Hindlimb muscle (tissue), 1 donor: ENCODE data around the gene TTC21A. TPM values are rescaled to one million over a fixed set of nuclear protein-coding genes. Genes with fewer than 3 reads are reported as not detected.
"Not testable (repeated sequence)": the region's sequence is repeated elsewhere in the genome, so short reads cannot be mapped to it uniquely, and the experiment has no call there.

Source experiments
- DNase-seq: peaks from one replicate; pipeline ENCODE4 v3.0.0-alpha.2; 2013
- polyA plus RNA-seq: library from polyadenylated mRNA; unstranded; fragments of 120-200 nt; gene quantifications from one replicate; pipeline ENCODE4 v1.2.1, GENCODE V29; 2013; ENCODE audit not compliant: insufficient read length

The TTC21A gene
- polyA plus RNA-seq, 1 donor: 2.9 TPM

DNA sequence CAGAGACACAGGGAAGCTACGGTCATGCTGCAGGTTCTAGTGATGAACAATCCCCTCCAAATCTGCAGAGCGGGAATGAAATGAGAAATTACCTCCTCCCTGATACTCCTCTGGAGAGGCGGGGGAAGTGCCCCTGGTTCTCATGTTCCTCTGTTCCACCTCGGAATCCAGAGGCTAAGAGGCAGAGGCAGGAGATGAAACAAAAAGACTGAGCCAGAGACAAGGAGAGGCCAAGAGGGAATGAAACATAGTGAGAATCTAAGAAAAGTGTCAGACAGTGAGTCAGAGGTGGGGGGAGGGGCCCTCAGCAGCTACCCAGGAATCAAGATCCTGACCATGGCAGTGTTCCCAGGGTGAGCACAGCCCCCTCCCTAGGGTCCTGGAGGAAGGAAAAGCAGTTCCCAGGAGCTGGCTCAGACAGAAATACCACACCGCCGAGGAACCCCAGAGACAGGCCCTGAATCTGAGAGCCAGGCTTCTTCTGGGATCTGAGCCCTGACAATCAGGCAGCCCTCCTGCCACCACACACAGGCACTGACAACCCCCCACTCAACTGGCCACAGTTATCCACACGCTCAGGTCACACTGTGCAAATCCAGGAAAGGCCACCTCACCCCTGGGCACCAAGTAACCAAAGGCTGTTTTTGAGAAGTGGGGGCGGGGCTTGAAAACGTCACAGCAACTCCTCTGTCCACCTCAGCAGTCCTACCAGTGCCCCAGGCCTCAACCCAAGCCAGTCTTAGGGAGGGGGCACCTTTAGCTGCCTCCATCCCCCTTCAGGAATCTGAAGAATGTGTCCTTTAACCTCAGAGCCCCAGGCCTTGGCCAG, 43.5 kb downstream of the TTC21A start:
- peak; percentile 82 for DNase-seq

GRCh38 chr3:39153977-39154279, 46.4 kb downstream of the TTC21A start:
- DNase-seq: no peak

DNA sequence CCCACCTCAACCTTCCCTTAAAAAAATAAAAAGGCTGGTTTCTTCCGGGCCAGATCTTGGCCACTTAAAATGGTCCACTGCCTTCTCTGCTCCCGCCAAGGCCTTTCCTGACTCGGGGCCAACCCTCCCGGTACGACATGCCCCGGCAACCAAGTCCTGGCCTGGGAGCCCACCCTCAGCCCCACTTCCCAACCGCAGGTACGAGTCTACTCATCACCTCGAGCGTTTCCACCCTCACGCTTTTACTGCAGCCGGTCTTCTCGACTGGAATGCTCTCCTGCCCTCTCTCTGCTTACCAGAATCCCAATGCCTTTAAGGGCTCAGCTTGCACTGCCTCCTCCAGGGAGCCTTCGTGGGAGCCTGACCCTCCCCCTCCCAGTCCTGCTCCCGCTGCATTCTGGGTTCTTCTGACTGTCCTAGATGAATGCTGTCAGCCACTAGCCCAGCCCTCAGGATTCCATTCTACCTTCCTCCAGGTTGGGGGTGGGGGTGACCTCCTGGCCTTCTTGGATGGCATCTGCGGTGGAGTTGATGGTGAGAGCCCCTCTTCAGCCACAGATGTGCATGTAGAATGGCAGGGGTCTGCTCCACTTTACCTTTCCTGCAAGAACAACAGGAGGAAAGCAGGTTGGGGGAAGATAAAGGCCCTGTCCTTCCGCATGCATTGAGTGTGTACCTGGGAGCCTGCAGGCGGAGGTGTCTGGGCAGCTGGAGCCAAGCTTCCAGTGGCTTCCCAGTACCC, 47.0 kb downstream of the TTC21A start:
- no peak for DNase-seq

- no peak for DNase-seq
Measured at GRCh38 chr3:39156421-39156820, 48.9 kb downstream of the TTC21A start.

DNA sequence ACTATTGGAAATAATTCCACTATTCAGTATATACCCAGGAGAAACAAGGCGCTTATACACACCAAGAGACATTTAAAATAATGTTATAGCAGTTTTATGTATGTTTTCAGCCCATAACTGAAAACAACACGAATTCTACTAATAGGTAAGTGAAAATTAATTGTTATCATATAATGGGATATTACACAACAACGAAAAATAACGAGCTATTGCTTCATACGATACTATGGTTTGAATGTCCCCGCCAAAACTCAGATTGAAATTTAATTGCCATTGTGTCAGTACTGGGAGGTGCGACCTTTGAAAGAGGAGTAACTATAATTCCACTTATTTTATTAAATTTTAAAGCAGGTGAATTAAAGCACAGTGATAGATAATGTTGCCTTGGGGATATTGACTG, 49.9 kb downstream of the TTC21A start:
- no peak for DNase-seq

GRCh38 chr3:39158148-39158715, 50.8 kb downstream of the TTC21A start:
- no peak for DNase-seq

DNA sequence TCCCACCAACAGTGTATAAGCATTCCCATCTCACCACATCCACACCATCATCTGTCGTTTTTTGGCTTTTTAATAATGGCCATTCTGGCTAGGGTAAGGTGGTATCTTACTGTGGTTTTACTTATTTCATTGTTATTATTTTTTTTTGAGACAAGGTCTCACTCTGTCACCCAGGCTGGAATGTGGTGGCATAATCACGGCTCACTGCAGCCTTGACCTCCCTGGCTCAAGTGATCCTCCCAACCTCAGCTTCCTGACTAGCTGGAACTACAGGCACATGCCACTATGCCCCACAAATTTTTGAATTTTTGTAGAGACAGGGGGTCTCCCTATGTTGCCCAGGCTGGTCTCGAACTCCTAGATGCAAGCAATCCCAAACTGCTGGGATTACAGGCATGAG, 56.9 kb downstream of the TTC21A start:
- DNase-seq: no peak

GRCh38 chr3:39165518-39165917, 58.0 kb downstream of the TTC21A start:
- DNase-seq: no peak

- no peak for DNase-seq
Measured at GRCh38 chr3:39166134-39166710, 58.7 kb downstream of the TTC21A start.

GRCh38 chr3:39166932-39167532, 59.6 kb downstream of the TTC21A start:
- DNase-seq: no peak

DNA sequence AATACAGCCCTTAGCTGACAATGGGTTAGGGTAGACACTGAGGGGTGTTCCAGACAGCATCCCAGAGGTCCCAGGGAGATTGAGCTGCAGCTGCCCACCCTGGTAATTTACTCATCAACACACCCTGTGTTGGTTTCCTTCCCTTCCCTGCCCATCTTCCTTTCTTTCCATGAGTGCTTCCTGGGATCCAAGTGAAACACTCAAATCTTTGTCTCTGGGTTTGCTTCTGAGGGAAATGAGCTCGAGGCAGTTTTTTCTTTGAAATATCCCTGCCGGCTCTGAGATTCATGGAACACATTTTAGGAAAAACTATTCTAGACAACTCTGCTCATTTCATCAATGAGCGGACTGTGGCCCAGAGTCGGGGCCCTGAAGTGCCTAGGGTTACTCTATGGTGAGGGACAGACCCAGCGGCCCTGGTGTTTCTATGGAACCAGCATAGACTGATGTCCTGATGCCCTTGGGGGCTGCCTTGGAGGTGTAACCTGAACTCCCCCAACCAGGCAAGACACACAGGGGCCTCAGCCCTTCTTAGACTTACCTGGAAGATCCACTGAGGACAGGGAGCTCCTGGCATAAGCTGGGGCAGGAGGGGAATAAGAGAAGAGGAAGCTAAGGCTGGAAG, 60.8 kb downstream of the TTC21A start:
- DNase-seq: no peak

DNA sequence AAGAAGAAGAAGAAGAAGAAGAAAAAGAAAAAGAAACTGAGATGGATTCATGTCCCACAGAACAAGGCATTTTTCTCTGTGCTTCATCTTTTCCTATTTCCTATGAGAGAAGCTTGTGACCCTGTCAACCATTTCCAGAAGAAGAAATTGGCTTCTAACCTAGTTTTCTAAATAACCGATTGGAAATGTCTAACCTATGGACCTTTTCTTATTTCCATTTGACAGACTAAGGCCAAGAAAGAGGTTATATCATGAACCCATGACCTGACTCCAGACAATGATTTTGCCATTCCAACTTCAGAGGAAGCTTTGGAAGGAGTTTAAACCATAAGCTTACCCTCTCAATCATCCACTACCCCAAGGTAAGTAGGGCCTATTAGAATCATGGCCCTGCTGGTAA, 62.2 kb downstream of the TTC21A start:
- no peak for DNase-seq

GRCh38 chr3:39170461-39170860, 63.0 kb downstream of the TTC21A start:
- DNase-seq: no peak

DNA sequence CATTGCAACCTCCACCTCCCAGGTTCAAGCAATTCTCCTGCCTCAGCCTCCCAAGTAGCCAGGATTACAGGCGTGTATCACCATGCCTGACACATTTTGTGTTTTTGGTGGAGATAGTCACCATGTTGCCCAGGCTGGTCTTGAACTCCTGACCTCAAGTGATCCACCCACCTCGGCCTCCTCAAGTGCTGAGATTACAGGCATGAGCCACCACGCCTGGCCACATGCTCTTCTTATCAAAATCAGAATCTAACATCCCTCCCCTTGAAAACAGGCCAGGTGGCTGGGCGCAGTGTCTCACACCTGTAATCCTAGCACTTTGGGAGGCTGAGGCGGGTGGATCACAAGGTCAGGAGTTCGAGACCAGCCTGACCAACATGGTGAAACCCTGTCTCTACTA, 63.4 kb downstream of the TTC21A start:
- DNase-seq: not testable (repeated sequence)

- no peak for DNase-seq
Measured at GRCh38 chr3:39171860-39172259, 64.4 kb downstream of the TTC21A start.

DNA sequence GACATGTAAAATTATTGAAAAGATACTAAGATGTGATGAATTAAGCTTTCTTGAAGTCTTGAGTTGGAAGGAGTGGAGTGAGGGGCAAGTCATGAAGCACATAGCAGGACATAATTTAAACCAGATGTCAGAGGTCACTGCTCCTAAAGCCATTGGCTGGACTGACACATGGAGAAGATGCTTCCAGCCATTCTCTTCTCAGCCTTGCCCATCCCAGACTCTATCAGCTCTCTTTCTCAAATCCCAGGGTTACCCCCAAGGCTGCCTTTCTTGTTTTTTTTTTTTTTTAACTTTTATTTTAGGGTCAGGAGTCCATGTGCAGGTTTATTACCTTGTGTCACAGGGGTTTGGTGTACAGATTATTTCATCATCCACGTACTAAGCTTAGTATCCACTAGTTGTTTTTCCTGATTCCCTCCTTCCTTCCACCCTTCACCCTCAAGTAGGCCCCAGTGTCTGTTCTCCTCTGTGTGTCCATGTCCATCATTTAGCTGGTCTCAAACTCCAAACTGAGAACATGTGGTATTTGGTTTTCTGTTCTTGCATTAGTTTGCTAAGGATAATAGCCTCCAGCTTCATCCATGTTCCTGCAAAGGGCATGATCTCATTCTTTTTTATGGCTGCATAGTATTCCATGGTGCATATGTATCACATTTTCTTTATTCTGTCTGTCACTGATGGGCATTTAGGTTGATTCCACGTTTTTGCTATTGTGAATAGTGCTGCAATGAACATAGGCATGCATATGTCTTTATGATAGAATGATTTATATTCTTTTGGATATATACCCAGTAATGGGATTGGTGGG, 66.0 kb downstream of the TTC21A start:
- no peak for DNase-seq

- no peak for DNase-seq
Measured at GRCh38 chr3:39176025-39176714, 68.7 kb downstream of the TTC21A start.

DNA sequence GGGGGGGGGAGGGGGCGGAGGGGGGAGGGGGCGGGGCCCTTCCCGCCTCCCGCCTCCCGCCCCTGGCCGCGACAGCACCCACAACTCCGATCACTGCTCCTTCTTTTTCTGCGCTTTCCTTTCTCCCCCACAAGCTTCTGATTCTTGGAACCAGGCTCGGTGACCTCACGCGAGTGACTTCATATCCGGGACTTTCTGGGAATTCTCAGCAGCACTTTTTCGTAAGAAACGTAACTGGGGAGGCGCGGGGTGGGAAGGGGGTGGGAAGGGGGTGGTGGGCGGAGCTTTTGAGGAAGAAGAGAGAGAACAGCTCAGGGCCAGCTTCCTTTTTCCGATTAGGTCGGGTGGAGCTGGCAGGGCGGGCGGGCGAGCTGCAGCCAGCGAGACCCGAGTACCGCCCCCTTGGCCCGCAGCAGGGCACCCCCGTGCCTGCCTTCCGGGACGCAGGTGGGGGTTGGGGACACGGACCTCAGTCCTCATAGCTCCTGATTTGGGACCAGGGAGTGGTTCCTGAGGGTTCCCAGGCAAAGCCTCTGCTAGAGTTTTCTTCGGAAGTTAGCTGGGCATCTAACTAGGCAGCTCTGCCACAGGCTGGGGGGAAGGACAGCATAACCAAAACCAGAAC, 70.3 kb downstream of the TTC21A start:
- peak; percentile 93 for DNase-seq

DNA sequence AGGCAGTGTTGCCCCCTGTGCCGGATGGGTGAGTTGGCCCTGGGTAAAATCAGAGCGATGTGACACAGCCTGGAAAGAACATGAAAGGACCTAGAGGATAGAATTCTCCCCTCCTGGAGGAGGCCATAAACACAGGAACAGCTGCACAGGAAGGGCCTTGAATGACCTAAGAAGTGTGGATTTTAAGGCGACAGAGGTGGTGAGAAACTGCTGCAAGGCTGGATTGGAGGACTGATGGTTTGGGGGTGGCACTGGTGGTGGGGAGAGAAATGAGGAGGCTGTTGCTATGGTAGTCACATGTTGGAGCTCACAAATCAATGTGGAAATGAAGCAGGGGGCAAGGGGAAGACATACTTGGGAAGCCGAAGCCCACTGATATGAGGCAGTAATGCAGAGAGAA, 71.1 kb downstream of the TTC21A start:
- DNase-seq: no peak

- no peak for DNase-seq
Measured at GRCh38 chr3:39180183-39180545, 72.7 kb downstream of the TTC21A start.
